Activated CD4-positive, CD25-positive, alpha-beta regulatory T cell treated with anti-CD3 and anti-CD28 coated beads, Interleukin-2, amount 50 U/mL, for 72 hours (primary cell): ENCODE results near the gene HSD17B13.
"Not testable (repeated sequence)": the region's sequence is repeated elsewhere in the genome, so short reads cannot be mapped to it uniquely, and the experiment has no call there.

ENCODE experiments used
- DNase-seq: peaks from one replicate; pipeline ENCODE4 v3.0.0; 2021

HSD17B13 gene

DNA sequence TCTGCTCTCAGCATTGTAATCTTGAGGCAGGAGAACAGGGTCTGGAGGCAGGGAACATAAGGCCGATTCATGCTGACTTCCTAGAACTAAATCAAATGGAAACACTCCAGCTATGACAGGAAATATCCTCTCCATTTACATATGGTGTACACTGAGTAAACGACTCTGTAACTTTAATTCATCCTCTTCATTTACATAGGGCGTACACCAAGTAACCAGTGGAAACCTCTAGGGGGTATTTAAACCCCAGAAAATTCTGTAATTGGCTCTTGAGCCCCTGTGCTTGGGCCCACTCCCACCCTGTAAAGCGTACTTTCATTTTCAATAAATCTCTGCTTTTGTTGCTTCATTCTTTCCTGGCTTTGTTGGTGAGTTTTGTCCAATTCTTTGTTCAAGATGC, 7.7 kb downstream of the HSD17B13 start:
- not testable (repeated sequence) for DNase-seq

DNA sequence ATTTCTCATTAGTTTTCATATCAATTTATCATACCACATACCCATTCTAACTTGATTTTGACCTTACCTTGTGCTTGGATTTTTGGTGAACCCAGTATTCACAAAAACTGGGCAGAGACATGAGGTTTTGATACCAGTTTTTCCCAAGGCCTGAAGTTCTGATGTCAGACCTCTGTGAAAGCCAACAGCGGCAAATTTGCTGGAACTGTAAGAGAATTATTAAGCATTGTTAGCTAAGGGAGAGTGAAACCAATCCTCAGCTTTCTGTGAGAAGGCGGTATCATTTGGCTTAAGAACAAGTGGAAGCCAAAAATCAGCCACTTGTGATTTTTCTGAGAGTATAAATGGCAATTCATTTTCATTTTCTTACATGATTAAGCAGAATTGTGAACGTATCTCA, 8.9 kb downstream of the HSD17B13 start:
- no peak for DNase-seq

GRCh38 chr4:87311684-87312083, 11.0 kb downstream of the HSD17B13 start:
- DNase-seq, result no peak

DNA sequence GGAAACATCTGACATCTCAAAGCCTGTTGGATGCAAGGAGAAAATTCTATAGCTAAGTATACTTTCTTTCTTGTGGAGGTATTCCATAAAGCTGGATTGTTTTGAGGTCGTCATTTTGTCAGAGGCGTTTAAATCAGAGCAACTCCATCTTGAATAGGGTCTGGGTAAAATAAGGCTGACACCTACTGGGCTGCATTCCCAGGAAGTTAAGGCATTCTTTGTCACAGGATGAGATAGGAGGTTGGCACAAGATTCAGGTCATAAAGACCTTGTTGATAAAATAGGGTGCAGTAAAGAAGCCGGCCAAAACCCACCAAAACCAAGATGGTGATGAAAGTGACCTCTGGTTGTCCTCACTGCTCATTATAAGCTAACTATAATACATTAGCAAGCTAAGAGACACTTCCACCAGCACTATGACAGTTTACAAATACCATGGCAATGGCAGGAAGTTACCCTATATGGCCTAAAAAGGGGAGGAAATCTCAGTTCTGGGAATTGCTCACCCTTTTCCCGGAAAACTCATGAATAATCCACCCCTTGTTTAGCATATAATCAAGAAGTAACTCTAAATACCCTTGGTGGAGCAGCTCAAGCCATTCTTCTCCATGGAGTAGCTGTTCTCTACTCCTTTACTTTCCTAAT, 11.9 kb downstream of the HSD17B13 start:
- no peak for DNase-seq

DNA sequence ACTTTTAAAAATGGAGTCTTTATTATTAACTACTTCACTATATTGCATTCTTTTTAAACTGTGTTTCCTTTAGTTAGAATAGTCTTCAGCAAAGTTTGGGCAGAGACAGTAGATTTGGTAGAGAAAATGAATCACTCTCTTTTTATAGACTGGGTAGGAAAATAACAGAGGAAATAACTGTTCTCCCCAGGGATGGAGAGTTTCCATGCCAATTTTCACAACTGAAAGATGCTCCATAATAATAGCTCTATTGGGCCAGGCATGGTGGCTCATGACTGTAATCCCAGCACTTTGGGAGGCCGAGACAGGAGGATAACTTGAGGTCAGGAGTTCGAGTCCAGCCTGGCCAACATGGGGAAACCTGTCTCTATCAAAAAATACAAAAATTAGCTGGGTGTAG, 13.1 kb downstream of the HSD17B13 start:
- DNase-seq, result no peak

- no peak for DNase-seq
Observed at GRCh38 chr4:87306056-87306455, 16.6 kb downstream of the HSD17B13 start.

DNA sequence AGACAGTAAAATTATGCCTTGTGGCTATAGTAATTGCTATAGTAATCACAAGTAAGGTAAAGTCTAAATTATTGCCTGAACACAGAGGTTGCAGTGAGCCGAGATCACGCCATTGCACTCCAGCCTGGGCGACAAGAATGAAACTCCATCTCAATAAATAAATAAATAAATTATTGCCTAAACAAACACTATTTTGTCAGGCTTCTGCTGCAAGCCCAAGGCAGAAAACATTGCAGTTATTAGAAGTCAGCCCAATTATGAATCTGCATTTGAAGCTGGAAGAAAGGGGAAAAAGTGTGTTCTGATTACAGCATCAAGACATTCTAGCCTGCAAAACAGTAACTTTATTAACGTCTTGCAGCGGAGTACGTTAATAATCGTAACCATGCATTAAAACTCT, 17.1 kb downstream of the HSD17B13 start:
- DNase-seq, result no peak

DNA sequence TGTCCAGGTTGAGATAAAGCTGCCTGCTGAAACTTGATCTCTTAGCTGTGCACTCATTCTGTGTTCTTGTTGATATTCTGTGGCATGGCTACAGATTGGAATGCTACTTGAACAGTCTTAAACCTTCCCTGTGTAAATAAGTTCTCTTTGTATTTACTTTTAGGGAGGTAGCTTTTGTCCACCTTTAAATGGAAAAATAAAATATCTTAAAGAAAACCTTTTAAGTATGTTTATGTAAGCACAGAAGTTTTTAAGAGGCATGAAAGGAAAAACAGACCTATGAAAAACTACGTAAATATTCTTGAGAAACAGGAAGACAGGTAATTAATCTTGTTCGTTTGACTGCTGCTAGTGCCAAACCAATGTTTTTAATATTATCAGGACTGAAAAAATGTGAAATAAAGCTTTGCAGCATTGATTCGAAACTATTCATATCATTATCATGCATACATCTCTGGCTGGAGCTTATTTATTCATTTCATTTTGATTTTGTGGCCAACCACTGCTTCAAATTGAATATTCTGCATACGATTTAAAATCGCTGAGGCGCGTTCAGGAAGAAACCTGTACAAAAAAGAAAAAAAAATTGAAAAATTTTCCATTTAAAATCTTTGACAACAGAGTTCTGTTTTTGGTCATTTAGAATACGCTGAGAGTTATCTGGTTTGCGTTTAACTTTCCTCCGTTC, 17.8 kb downstream of the HSD17B13 start:
- no peak for DNase-seq

GRCh38 chr4:87299898-87300297, 22.8 kb downstream of the HSD17B13 start:
- no peak for DNase-seq

GRCh38 chr4:87298362-87298761, 24.3 kb downstream of the HSD17B13 start:
- DNase-seq, result no peak

- DNase-seq, result not testable (repeated sequence)
Observed at GRCh38 chr4:87294911-87295310, 27.8 kb downstream of the HSD17B13 start.

- not testable (repeated sequence) for DNase-seq
Observed at GRCh38 chr4:87293889-87294288, 28.8 kb downstream of the HSD17B13 start.

DNA sequence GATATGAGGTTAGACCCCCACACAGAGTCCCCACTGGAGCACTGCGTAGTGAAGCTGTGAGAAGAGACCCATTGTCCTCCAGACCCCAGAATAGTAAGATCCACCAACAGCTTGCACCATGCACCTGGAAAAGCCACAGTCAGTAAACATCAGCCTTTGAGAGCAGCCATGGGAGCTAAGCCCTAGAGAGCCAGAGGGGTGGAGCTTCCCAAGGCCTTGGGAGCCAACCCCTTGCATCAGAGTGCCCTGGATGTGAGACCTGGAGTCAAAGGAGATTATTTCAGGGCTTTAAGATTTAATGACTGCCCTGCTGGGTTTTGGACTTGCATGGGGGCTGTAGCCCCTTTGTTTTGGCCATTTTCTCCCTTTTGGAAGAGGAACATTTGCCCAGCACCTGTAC, 35.7 kb downstream of the HSD17B13 start:
- DNase-seq, result no peak

DNA sequence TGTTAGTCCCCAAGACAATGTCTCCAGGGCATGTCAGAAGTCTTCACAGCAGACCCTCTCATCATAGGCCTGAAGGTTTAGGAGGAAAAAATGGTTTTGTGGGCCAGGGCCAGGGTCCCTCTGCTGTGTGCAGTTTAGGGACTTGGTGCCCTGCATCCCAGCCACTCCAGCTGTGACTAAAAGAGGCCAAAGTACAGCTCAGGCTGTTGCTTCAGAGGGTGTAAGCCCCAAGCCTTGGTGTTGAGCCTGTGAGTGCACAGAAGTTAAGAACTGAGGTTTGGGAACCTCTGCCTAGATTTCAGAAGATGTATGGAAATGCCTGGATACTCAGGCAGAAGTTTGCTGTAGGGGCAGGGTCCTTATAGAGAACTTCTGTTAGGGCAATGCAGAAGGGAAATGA, 38.4 kb downstream of the HSD17B13 start:
- not testable (repeated sequence) for DNase-seq

GRCh38 chr4:87283151-87283550, 39.5 kb downstream of the HSD17B13 start:
- DNase-seq, result no peak

- no peak for DNase-seq
Observed at GRCh38 chr4:87281603-87282002, 41.1 kb downstream of the HSD17B13 start.

GRCh38 chr4:87278335-87278794, 44.3 kb downstream of the HSD17B13 start:
- no peak for DNase-seq

- no peak for DNase-seq
Observed at GRCh38 chr4:87275311-87275710, 47.4 kb downstream of the HSD17B13 start.

GRCh38 chr4:87274803-87275202, 47.9 kb downstream of the HSD17B13 start:
- no peak for DNase-seq

- DNase-seq, result no peak
Observed at GRCh38 chr4:87274327-87274726, 48.4 kb downstream of the HSD17B13 start.

DNA sequence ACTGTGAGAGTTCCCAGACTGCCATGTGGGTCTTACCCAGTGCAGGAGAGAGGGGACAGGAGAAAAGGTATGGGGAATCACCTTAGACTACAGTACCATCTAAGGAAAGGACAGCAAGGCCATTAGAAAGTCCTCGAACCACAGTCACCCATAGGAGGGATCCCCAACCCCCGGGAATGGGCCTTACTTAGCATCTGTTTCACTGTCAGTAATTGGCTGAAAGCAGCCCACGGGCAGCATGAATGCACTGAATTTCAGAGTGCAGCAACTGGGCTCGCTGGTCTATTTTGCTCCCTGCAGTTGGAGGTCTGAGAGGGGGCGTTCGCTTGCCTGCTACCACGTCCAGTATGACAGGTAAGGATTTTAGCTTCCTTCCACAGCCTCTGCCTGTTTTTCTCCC, 51.9 kb downstream of the HSD17B13 start:
- DNase-seq, result no peak

- no peak for DNase-seq
Observed at GRCh38 chr4:87270144-87270543, 52.5 kb downstream of the HSD17B13 start.

GRCh38 chr4:87268411-87268810, 54.3 kb downstream of the HSD17B13 start:
- no peak for DNase-seq

DNA sequence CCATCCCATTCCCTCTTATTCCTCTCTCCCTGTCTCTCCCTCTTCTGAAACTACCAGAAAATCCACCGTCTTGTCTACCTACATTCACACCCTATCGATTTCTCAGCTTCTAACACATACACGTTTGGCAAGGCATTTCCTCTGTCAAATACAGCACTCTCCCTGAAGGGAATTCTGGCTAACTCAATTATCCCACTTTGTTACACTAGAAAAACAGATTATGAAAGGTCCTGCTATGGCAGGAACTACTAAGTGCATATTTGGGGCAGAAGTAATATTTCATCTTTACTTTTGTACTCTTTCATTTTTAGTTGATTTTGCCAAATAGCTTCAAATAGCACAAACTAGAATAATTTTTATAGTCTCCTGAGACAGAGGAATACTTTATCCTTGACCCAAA, 55.7 kb downstream of the HSD17B13 start:
- DNase-seq, result no peak

DNA sequence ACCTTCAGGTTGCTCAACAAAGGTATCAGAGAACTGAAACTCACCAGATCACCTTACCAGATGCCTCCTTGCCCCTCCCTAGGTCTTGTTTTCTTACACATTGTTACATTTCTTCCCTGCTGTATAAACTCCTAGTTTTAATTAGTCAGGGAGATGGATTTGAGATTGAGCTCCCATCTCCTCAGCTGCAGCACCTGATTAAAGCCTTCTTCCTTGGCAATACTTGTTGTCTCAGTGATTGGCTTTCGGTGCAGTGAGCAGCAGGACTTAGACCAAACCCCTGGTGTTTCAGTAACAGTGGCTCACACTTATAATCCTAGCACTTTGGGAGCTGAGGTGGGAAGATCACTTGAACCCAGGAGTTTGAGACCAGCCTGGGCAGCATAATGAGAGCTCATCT, 59.8 kb downstream of the HSD17B13 start:
- no peak for DNase-seq
